Measurements from ENCODE around the gene STX11. TPM values are rescaled to one million over a fixed set of nuclear protein-coding genes. Genes with fewer than 3 reads are reported as not detected.

The STX11 gene
- total RNA-seq, 1 experiment from 2014 or later, result 0.24 TPM

DNA sequence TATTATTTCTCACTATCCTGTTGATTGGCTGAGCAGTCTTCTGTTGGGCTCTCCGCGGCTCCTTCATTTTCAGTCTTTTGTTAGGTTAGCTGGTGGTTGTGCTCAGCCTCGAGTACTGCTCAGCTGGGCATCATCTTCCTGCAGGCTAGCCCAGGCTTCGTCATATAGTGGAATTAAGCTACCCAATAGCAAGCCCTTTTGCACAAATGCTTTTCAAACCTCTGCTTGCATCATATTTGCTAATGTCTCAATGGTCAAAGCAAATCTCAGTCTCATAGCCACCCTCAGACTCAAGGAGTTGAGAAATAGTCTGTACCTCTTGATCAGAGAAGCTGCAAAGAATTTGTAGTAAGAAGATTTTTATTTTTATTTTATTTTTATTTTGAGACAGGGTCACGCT lies 23.7 kb downstream of the STX11 start:
- Mint-ChIP-seq H3K4me3 (ENCODE audit: low read depth, unreplicated experiment) (no peak overlapping the region), H3K9me3 (ENCODE audit: low read depth, unreplicated experiment) (no peaks in the 10 kb centered on the region), H3K27me3 (ENCODE audit: unreplicated experiment) (no peaks in the 10 kb centered on the region), H3K36me3 (ENCODE audit: insufficient read depth, unreplicated experiment) (no peaks in the 10 kb centered on the region), H3K4me1 (ENCODE audit: low read depth, unreplicated experiment) (no peaks in the 10 kb centered on the region), H3K27ac (ENCODE audit: unreplicated experiment) (no peak overlapping the region)
- TF ChIP-seq, protein P1, sequence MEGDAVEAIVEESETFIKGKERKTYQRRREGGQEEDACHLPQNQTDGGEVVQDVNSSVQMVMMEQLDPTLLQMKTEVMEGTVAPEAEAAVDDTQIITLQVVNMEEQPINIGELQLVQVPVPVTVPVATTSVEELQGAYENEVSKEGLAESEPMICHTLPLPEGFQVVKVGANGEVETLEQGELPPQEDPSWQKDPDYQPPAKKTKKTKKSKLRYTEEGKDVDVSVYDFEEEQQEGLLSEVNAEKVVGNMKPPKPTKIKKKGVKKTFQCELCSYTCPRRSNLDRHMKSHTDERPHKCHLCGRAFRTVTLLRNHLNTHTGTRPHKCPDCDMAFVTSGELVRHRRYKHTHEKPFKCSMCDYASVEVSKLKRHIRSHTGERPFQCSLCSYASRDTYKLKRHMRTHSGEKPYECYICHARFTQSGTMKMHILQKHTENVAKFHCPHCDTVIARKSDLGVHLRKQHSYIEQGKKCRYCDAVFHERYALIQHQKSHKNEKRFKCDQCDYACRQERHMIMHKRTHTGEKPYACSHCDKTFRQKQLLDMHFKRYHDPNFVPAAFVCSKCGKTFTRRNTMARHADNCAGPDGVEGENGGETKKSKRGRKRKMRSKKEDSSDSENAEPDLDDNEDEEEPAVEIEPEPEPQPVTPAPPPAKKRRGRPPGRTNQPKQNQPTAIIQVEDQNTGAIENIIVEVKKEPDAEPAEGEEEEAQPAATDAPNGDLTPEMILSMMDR (IDR thresholded peaks at IDR 0.05; ENCODE audit: unreplicated experiment), result no peak
- CTCF ChIA-PET, result no interaction called here
- no peak for DNase-seq
- intact Hi-C loops (cut with micrococcal nuclease; ENCODE audit: unreplicated experiment), result no loop called here
- no TSS peak for BruUV-seq (replicated peaks)

DNA sequence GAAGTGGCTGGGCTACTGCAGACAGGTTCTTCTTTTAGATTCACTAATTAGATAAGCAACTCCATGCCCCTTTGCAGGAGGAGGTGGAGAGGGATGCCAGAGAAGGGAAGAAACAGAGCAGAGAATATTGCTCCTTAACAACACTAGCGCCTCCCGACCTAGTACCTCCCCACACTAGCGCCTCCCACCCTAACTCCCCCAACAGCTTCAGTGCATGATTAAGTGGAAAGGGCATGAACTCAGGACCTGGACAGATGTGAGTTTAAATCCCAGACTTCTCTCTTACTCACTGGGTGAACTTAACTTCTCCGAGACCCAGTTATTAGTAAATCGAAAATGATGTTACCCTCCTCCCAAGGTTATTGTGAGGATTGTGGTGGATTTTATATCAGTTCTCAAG lies 25.7 kb downstream of the STX11 start:
- intact Hi-C loops (cut with micrococcal nuclease; ENCODE audit: unreplicated experiment), result no loop called here
- Mint-ChIP-seq H3K27me3 (ENCODE audit: unreplicated experiment) (no peaks in the 10 kb centered on the region), H3K36me3 (ENCODE audit: insufficient read depth, unreplicated experiment) (no peaks in the 10 kb centered on the region), H3K4me3 (ENCODE audit: low read depth, unreplicated experiment) (no peak overlapping the region), H3K9me3 (ENCODE audit: low read depth, unreplicated experiment) (no peaks in the 10 kb centered on the region), H3K4me1 (ENCODE audit: low read depth, unreplicated experiment) (no peaks in the 10 kb centered on the region), H3K27ac (ENCODE audit: unreplicated experiment) (no peak overlapping the region)
- no TSS peak for BruUV-seq (replicated peaks)
- DNase-seq, result no peak
- CTCF ChIA-PET, result interaction anchor here (0.6 kb wide), 1 partner anchor 9 kb away, joined by 6 read pairs; no protein-coding TSS in a partner anchor
- TF ChIP-seq, protein P1 (IDR thresholded peaks at IDR 0.05; ENCODE audit: unreplicated experiment), result no peak

DNA sequence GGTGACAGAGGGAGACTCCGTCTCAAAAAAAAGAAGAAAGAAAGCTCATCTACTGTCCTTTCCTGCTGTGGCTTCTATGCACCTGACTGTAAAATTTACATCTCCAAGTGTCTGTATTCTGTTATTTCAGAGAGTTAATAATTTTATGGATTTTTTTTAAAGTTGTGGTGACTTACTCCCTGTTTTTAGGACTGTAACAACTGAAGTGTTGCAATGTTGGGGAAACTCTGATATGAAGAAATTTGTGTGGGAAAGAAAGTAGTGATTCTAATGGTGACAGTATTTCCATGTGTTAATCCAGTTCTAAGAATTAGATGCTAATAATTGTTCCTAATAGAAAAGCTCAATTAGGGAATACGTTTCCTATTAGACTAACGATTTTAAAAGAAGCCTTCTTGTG lies 27.4 kb downstream of the STX11 start:
- BruUV-seq (replicated peaks), result no TSS peak
- no peak for DNase-seq
- Mint-ChIP-seq H3K36me3 (ENCODE audit: insufficient read depth, unreplicated experiment) (no peaks in the 10 kb centered on the region), H3K9me3 (ENCODE audit: low read depth, unreplicated experiment) (no peaks in the 10 kb centered on the region), H3K4me3 (ENCODE audit: low read depth, unreplicated experiment) (no peak overlapping the region), H3K27me3 (ENCODE audit: unreplicated experiment) (no peaks in the 10 kb centered on the region), H3K4me1 (ENCODE audit: low read depth, unreplicated experiment) (no peaks in the 10 kb centered on the region), H3K27ac (ENCODE audit: unreplicated experiment) (no peak overlapping the region)
- TF ChIP-seq, protein P1 (IDR thresholded peaks at IDR 0.05; ENCODE audit: unreplicated experiment), result no peak
- intact Hi-C loops (cut with micrococcal nuclease; ENCODE audit: unreplicated experiment), result no loop called here
- CTCF ChIA-PET, result no interaction called here

DNA sequence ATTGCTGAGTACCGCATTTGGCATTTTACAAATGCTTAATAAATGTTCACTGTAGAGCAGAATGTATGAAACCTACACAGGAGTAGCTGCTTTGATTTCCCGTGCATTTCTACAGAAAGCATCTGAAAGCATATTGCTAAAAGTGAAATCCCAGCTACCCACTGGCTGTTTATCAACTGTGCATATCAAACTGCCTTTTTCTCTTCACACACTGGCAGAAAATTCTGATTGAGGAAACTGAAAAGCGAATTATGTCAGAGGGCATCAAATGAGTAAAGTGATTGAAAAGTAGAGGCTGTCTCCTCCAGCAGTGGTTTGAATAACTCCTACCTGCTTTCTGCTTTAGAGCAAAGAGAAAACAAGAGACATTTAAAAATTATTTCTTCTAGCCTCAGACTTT lies 28.0 kb downstream of the STX11 start:
- no peaks in the 10 kb centered on the region for H3K36me3 Mint-ChIP-seq (ENCODE audit: insufficient read depth, unreplicated experiment)
- DNase-seq, result no peak
- BruUV-seq (replicated peaks), result no TSS peak
- TF ChIP-seq, protein P1 (IDR thresholded peaks at IDR 0.05; ENCODE audit: unreplicated experiment), result no peak
- CTCF ChIA-PET, result no interaction called here
- no peaks in the 10 kb centered on the region for H3K4me1 Mint-ChIP-seq (ENCODE audit: low read depth, unreplicated experiment)
- H3K4me3 Mint-ChIP-seq (ENCODE audit: low read depth, unreplicated experiment), result no peak overlapping the region
- no peak overlapping the region for H3K27ac Mint-ChIP-seq (ENCODE audit: unreplicated experiment)
- no peaks in the 10 kb centered on the region for H3K9me3 Mint-ChIP-seq (ENCODE audit: low read depth, unreplicated experiment)
- intact Hi-C loops (cut with micrococcal nuclease; ENCODE audit: unreplicated experiment), result no loop called here
- H3K27me3 Mint-ChIP-seq (ENCODE audit: unreplicated experiment), result no peaks in the 10 kb centered on the region

Measured in Calu3 (cell line).